Mesothelial cell of epicardium (in vitro differentiated cells): ENCODE data around the gene SEMA5A. TPM values are rescaled to one million over a fixed set of nuclear protein-coding genes. Genes with fewer than 3 reads are reported as not detected.

Experiments used
- DNase-seq, 2 experiments: peaks; one replicate each; pipeline ENCODE4 v3.0.0; 2021; ENCODE audit warnings: low spot score in 2 of 2; ENCODE audit not compliant: unreplicated experiment in 2 of 2
- H3K27ac Mint-ChIP-seq: 2 replicates; pipeline ENCODE4 v1.8.0; 2021; ENCODE audit warnings: mixed read lengths
- H3K27me3 Mint-ChIP-seq: 2 replicates; pipeline ENCODE4 v1.8.0; 2021; ENCODE audit warnings: low read depth, mixed read lengths
- H3K36me3 Mint-ChIP-seq: 2 replicates; pipeline ENCODE4 v1.8.0; 2021; ENCODE audit warnings: mixed read lengths
- H3K4me1 Mint-ChIP-seq: 2 replicates; pipeline ENCODE4 v1.8.0; 2021; ENCODE audit warnings: mixed read lengths
- H3K4me3 Mint-ChIP-seq: 2 replicates; pipeline ENCODE4 v1.8.0; 2021; ENCODE audit warnings: mild to moderate bottlenecking, moderate library complexity, mixed read lengths
- H3K9me3 Mint-ChIP-seq: 2 replicates; pipeline ENCODE4 v1.8.0; 2021; ENCODE audit warnings: mixed read lengths
- total RNA-seq: library from RNA; stranded (reverse); gene quantifications from 3 replicates; pipeline ENCODE4 v1.2.1, GENCODE V29; 2021
- TF ChIP-seq, protein P1 (sequence below): fragments of 200-600 bp; sonication (generic); IDR thresholded peaks from one replicate; pipeline ENCODE4 v1.5.0; 2021; ENCODE audit warnings: antibody characterized with exemption; ENCODE audit not compliant: unreplicated experiment

SEMA5A gene
- total RNA-seq, 1 donor from 2014 or later: 26.7 TPM

DNA sequence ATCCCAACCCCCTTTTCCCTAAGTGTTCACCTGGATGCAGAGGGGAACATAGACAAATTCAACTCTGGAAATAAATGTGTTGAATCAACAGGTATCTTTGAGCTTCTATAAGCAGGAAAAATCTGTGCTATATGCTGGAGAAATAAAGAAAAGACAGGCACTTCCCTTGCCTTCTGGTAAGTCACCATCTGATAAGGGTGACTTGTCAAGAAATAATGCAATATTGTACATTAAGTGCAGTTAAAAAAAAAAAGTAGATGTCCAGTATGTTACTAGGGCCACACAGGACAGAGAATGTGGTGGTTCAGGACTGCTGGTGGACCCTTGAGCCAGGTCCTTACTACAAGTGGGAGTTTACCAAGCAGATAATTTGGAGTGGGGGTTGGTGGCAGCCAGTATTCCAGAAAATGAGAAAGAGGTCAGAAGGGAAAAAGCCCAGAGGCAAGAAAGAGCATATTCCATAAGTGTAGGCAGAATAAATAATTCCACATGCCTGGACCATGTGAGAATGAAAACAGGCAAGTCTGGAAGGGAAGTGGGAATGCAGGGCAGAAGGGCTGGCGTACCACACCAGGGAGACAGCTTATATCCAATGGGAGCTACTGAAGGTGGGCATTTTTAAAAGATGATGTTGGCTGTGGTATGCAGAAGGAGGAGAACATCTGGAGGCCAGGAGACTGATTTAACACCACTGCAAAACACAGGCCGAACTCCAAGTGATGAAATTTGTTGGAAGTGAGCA, 209.9 kb downstream of the SEMA5A start:
- Mint-ChIP-seq H3K27ac (no peak overlapping the region), H3K4me1 (peaks cover 10% of the 10 kb centered on the region), H3K36me3 (no peaks in the 10 kb centered on the region), H3K9me3 (peaks cover 3% of the 10 kb centered on the region), H3K4me3 (no peak overlapping the region), H3K27me3 (no peaks in the 10 kb centered on the region)
- no peak for DNase-seq
- TF ChIP-seq, protein P1, sequence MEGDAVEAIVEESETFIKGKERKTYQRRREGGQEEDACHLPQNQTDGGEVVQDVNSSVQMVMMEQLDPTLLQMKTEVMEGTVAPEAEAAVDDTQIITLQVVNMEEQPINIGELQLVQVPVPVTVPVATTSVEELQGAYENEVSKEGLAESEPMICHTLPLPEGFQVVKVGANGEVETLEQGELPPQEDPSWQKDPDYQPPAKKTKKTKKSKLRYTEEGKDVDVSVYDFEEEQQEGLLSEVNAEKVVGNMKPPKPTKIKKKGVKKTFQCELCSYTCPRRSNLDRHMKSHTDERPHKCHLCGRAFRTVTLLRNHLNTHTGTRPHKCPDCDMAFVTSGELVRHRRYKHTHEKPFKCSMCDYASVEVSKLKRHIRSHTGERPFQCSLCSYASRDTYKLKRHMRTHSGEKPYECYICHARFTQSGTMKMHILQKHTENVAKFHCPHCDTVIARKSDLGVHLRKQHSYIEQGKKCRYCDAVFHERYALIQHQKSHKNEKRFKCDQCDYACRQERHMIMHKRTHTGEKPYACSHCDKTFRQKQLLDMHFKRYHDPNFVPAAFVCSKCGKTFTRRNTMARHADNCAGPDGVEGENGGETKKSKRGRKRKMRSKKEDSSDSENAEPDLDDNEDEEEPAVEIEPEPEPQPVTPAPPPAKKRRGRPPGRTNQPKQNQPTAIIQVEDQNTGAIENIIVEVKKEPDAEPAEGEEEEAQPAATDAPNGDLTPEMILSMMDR: no peak

GRCh38 chr5:9335269-9335668, 210.6 kb downstream of the SEMA5A start:
- DNase-seq: no peak
- H3K36me3 Mint-ChIP-seq: no peaks in the 10 kb centered on the region
- H3K27me3 Mint-ChIP-seq: no peaks in the 10 kb centered on the region
- peaks cover 3% of the 10 kb centered on the region for H3K9me3 Mint-ChIP-seq
- TF ChIP-seq, protein P1: no peak
- H3K27ac Mint-ChIP-seq: no peak overlapping the region
- peaks cover 10% of the 10 kb centered on the region for H3K4me1 Mint-ChIP-seq
- H3K4me3 Mint-ChIP-seq: no peak overlapping the region

- TF ChIP-seq, protein P1: no peak
- Mint-ChIP-seq H3K27me3 (no peaks in the 10 kb centered on the region), H3K27ac (no peak overlapping the region), H3K4me1 (peaks cover 4% of the 10 kb centered on the region), H3K36me3 (no peaks in the 10 kb centered on the region), H3K4me3 (no peak overlapping the region), H3K9me3 (no peaks in the 10 kb centered on the region)
- DNase-seq: no peak
Observed at GRCh38 chr5:9332026-9332425, 213.8 kb downstream of the SEMA5A start.

GRCh38 chr5:9331372-9331771, 214.5 kb downstream of the SEMA5A start:
- Mint-ChIP-seq H3K4me1 (peaks cover 4% of the 10 kb centered on the region), H3K36me3 (no peaks in the 10 kb centered on the region), H3K27me3 (no peaks in the 10 kb centered on the region), H3K27ac (no peak overlapping the region), H3K4me3 (no peak overlapping the region), H3K9me3 (no peaks in the 10 kb centered on the region)
- DNase-seq: no peak
- TF ChIP-seq, protein P1: no peak

GRCh38 chr5:9329125-9329524, 216.8 kb downstream of the SEMA5A start:
- H3K27ac Mint-ChIP-seq: no peak overlapping the region
- TF ChIP-seq, protein P1: no peak
- H3K27me3 Mint-ChIP-seq: no peaks in the 10 kb centered on the region
- H3K36me3 Mint-ChIP-seq: no peaks in the 10 kb centered on the region
- DNase-seq: no peak
- H3K9me3 Mint-ChIP-seq: no peaks in the 10 kb centered on the region
- peaks cover 12% of the 10 kb centered on the region for H3K4me1 Mint-ChIP-seq
- no peak overlapping the region for H3K4me3 Mint-ChIP-seq
